ACC112 (cell line): Measurements from ENCODE around the gene IRF5.

Experiments
- H2AFZ ChIP-seq: fragments of 200-600 bp; sonication (generic); one replicate; pipeline ENCODE4 v1.6.0; 2017; ENCODE audit warnings: antibody characterized with exemption, low read length; ENCODE audit not compliant: unreplicated experiment
- H3K27ac ChIP-seq: fragments of 200-600 bp; sonication (generic); 2 replicates; pipeline ENCODE4 v1.5.1; 2014; ENCODE audit warnings: low read depth, mild to moderate bottlenecking, antibody characterized with exemption, low read length, moderate library complexity
- H3K27me3 ChIP-seq: fragments of 200-600 bp; sonication (generic); 2 replicates; pipeline ENCODE4 v1.6.1; 2014; ENCODE audit warnings: mild to moderate bottlenecking, antibody characterized with exemption, low read length, moderate library complexity, mixed read lengths; ENCODE audit not compliant: insufficient read depth
- H3K36me3 ChIP-seq: fragments of 200-600 bp; sonication (generic); 2 replicates; pipeline ENCODE4 v1.6.1; 2016; ENCODE audit warnings: mild to moderate bottlenecking, antibody characterized with exemption, low read length, moderate library complexity, mixed read lengths; ENCODE audit not compliant: insufficient read depth
- H3K4me1 ChIP-seq: fragments of 200-600 bp; sonication (generic); one replicate; pipeline ENCODE4 v1.6.1; 2016; ENCODE audit warnings: low read length, mixed read lengths; ENCODE audit not compliant: insufficient read depth, unreplicated experiment, control insufficient read depth
- H3K4me3 ChIP-seq: fragments of 200-600 bp; sonication (generic); 2 replicates; pipeline ENCODE4 v1.5.1; 2014; ENCODE audit warnings: mild to moderate bottlenecking, low read depth, low read length
- H3K79me2 ChIP-seq: fragments of 200-600 bp; sonication (generic); one replicate; pipeline ENCODE4 v1.6.0; 2016; ENCODE audit warnings: low read length; ENCODE audit not compliant: control insufficient read depth, unreplicated experiment, insufficient read depth

IRF5 gene

GRCh38 chr7:128934361-128935341 is 3.1 kb upstream of the IRF5 start:
- peaks cover 31% of the 10 kb centered on the region for H3K27me3 ChIP-seq
- no peaks in the 10 kb centered on the region for H3K79me2 ChIP-seq
- no peaks in the 10 kb centered on the region for H3K4me1 ChIP-seq
- no peak overlapping the region for H2AFZ ChIP-seq
- H3K4me3 ChIP-seq: no peak overlapping the region
- H3K36me3 ChIP-seq: no peaks in the 10 kb centered on the region
- no peak overlapping the region for H3K27ac ChIP-seq

GRCh38 chr7:128935342-128935730 is 2.4 kb upstream of the IRF5 start:
- Histone ChIP-seq H3K27me3 (peaks cover 31% of the 10 kb centered on the region), H2AFZ (no peak overlapping the region), H3K4me1 (no peaks in the 10 kb centered on the region), H3K36me3 (no peaks in the 10 kb centered on the region), H3K27ac (no peak overlapping the region), H3K79me2 (no peaks in the 10 kb centered on the region), H3K4me3 (no peak overlapping the region)

GRCh38 chr7:128936798-128937197 is 929 bp upstream of the IRF5 start:
- Histone ChIP-seq H3K4me1 (no peaks in the 10 kb centered on the region), H3K4me3 (no peak overlapping the region), H2AFZ (no peak overlapping the region), H3K36me3 (no peaks in the 10 kb centered on the region), H3K27me3 (peaks cover 31% of the 10 kb centered on the region), H3K27ac (no peak overlapping the region), H3K79me2 (no peaks in the 10 kb centered on the region)

- no peak overlapping the region for H3K27ac ChIP-seq
- no peak overlapping the region for H2AFZ ChIP-seq
- H3K4me3 ChIP-seq: peak overlapping the region; percentile 78
- no peaks in the 10 kb centered on the region for H3K36me3 ChIP-seq
- H3K4me1 ChIP-seq: no peaks in the 10 kb centered on the region
- H3K79me2 ChIP-seq: no peaks in the 10 kb centered on the region
- H3K27me3 ChIP-seq: peaks cover 31% of the 10 kb centered on the region
These were observed 468 bp upstream of the IRF5 start for GRCh38 chr7:128937271-128937646.

GRCh38 chr7:128938544-128939074 is 882 bp downstream of the IRF5 start:
- peak overlapping the region; percentile 90 for H2AFZ ChIP-seq

GRCh38 chr7:128939075-128939860 is 1.5 kb downstream of the IRF5 start:
- H3K4me1 ChIP-seq: no peaks in the 10 kb centered on the region
- no peak overlapping the region for H3K27ac ChIP-seq
- H3K79me2 ChIP-seq: no peaks in the 10 kb centered on the region
- no peak overlapping the region for H2AFZ ChIP-seq
- H3K36me3 ChIP-seq: no peaks in the 10 kb centered on the region
- no peak overlapping the region for H3K4me3 ChIP-seq
- peaks cover 31% of the 10 kb centered on the region for H3K27me3 ChIP-seq

More at GRCh38 chr7:128938544-128939074, 882 bp downstream of the IRF5 start:
- Histone ChIP-seq H3K4me1 (no peaks in the 10 kb centered on the region), H3K4me3 (peak overlapping the region; percentile 78), H3K79me2 (no peaks in the 10 kb centered on the region), H3K36me3 (no peaks in the 10 kb centered on the region), H3K27me3 (peaks cover 31% of the 10 kb centered on the region), H3K27ac (no peak overlapping the region)

- H3K4me3 ChIP-seq: no peak overlapping the region
- H2AFZ ChIP-seq: no peak overlapping the region
- H3K27ac ChIP-seq: no peak overlapping the region
These were observed 2.2 kb downstream of the IRF5 start for GRCh38 chr7:128939861-128940410.

GRCh38 chr7:128940494-128941322 is 3.0 kb downstream of the IRF5 start:
- no peaks in the 10 kb centered on the region for H3K79me2 ChIP-seq
- no peaks in the 10 kb centered on the region for H3K36me3 ChIP-seq
- H2AFZ ChIP-seq: no peak overlapping the region
- H3K27ac ChIP-seq: no peak overlapping the region
- H3K4me1 ChIP-seq: no peaks in the 10 kb centered on the region
- H3K27me3 ChIP-seq: peaks cover 24% of the 10 kb centered on the region
- H3K4me3 ChIP-seq: no peak overlapping the region

More at GRCh38 chr7:128939861-128940410, 2.2 kb downstream of the IRF5 start:
- H3K79me2 ChIP-seq: no peaks in the 10 kb centered on the region
- peaks cover 30% of the 10 kb centered on the region for H3K27me3 ChIP-seq
- no peaks in the 10 kb centered on the region for H3K36me3 ChIP-seq
- no peaks in the 10 kb centered on the region for H3K4me1 ChIP-seq

- no peak overlapping the region for H3K27ac ChIP-seq
- peaks cover 24% of the 10 kb centered on the region for H3K27me3 ChIP-seq
- H2AFZ ChIP-seq: no peak overlapping the region
- H3K4me1 ChIP-seq: no peaks in the 10 kb centered on the region
- H3K79me2 ChIP-seq: no peaks in the 10 kb centered on the region
- no peak overlapping the region for H3K4me3 ChIP-seq
- H3K36me3 ChIP-seq: no peaks in the 10 kb centered on the region
These were observed 3.7 kb downstream of the IRF5 start for GRCh38 chr7:128941323-128941890.
